DMS153 treated with DMSO at 0.1 percent for 48 hours (cell line): ENCODE data around the gene SRRM5.
A peak's percentile ranks its signal among the peaks of the same experiment; 100 is the strongest.
"Not testable (repeated sequence)": the region's sequence is repeated elsewhere in the genome, so short reads cannot be mapped to it uniquely, and the experiment has no call there.

Experiments used
- DNase-seq: peaks from one replicate; lab custom pipeline; 2025; ENCODE audit not compliant: unreplicated experiment; lab: John Stamatoyannopoulos, UW

Gene SRRM5

DNA sequence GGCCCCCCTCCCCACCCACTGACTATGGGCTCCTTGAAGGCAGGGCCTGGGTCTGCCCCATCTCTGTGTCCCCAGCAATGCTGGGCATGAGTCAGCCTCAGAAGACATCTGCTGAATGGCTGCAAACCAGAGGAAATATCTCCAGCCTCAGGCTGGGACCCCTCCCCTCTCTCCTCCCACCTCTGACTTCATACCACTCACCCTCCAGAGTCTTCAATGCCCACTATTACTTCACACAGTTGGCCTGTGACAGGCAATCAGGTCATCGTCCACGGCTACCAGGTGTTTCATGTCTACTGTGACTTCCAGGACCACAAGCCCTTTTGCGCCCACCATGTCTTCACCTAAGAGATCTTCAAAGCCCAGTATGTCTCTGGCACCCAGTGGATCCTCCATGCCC lies at the start of gene SRRM5:
Gene SRRM5 (plus strand): TSS at position 301 of the 400 bp plus-strand sequence. CDS start 34 bp downstream, at position 335.
- DNase-seq: no peak

GRCh38 chr19:43562226-43562697 lies 49.6 kb upstream of the SRRM5 start:
- no peak for DNase-seq

- DNase-seq: peak; percentile 48
Observed at GRCh38 chr19:43562698-43563241, 49.1 kb upstream of the SRRM5 start.

GRCh38 chr19:43563816-43564457 lies 48.0 kb upstream of the SRRM5 start:
- DNase-seq: no peak

DNA sequence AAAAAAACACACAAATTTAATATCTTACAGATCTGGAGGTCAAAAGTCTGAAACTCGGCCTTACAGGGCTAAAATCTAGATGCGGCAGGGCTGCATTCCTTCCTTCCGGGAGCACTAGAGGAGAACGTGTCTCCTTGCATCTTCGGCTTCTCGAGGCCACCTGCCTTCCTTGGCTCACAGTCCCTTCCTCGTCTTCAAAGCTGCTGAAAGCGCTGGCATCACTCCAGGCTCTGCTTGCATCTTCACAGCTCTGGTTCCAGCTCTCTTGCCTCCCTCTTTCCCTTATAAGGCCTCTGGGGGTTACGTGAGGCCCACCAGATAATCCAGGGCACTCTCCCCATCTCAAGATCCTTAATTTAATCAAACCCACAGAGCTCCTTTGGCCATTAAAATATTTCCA lies 47.1 kb upstream of the SRRM5 start:
- no peak for DNase-seq

DNA sequence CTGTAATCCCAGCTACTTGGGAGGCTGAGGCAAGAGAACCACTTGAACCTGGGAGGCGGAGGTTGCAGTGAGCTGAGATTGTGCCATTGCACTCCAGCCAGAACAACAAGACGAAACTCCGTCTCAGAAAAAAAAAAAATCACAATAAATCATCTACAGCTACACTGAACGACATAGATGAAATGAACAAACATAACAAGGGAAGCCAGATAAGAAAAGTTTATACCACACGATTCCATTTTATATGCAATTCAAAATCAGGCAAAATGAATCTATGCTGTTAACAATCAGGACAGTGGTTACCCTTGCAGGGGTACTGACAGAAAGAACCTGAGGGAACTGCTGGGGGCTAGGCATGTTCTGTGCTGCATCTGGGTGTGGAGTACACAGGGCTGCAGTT lies 42.2 kb upstream of the SRRM5 start:
- DNase-seq: no peak

- no peak for DNase-seq
Observed at GRCh38 chr19:43570174-43570791, 41.6 kb upstream of the SRRM5 start.

GRCh38 chr19:43572171-43572588 lies 39.7 kb upstream of the SRRM5 start:
- peak; percentile 84 for DNase-seq

GRCh38 chr19:43574424-43575155 lies 37.3 kb upstream of the SRRM5 start:
- DNase-seq: no peak

GRCh38 chr19:43575156-43575950 lies 36.5 kb upstream of the SRRM5 start, which contains the start of the genes PINLYP and XRCC1:
TSS of gene PINLYP (plus strand) at chr19:43575801. CDS start at chr19:43577192, 1,391 bp downstream.
TSS of gene XRCC1 (minus strand) at chr19:43575527. CDS start at chr19:43575458, 69 bp downstream.
- peak; percentile 96 for DNase-seq

DNA sequence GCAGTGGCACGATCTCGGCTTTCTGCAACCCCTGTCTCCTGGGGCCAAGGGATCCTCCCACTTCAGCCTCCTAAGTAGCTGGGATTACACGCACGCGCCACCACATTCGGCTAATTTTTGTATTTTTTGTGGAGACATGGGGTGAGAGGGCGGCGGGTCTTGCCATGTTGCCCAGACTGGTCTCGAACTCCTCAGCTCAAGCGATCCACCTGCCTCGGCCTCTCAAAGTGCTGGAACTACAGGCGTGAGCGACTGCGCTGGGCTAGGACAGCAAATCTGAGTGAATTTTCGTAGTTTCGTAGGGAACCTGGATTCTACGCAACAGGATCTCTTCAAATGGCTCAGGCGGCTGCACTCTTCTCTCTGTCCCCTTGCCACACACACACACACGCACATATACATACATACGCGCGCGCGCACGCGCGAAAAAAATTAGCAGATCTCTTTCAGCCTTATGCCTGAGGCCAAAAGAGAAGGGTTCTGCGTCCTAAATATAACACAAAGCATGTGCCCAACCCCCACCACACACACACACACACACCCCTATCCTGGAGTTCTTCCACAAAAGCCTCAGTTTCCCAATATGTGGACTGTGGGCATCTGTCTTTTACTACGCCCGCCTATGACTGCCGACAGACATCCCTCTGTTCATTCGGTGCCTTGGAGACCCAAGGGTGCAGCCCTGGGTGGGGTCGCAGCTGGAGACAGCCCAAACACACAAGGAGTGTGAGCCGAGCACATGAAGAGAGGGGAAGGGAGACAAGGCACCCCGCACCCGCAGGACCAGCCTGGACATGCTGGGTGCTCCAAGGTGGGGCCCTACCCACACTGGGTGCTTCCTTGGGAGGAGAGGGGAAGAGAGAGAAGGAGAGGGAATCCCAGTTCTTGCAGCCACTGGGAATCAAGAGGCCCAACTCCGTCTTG lies 35.7 kb upstream of the SRRM5 start:
- no peak for DNase-seq

- DNase-seq: no peak
Observed at GRCh38 chr19:43578787-43579186, 33.1 kb upstream of the SRRM5 start.

GRCh38 chr19:43581467-43581866 lies 30.4 kb upstream of the SRRM5 start:
- DNase-seq: no peak

- DNase-seq: no peak
Observed at GRCh38 chr19:43582495-43582894, 29.4 kb upstream of the SRRM5 start.

GRCh38 chr19:43584484-43584883 lies 27.4 kb upstream of the SRRM5 start:
- no peak for DNase-seq

DNA sequence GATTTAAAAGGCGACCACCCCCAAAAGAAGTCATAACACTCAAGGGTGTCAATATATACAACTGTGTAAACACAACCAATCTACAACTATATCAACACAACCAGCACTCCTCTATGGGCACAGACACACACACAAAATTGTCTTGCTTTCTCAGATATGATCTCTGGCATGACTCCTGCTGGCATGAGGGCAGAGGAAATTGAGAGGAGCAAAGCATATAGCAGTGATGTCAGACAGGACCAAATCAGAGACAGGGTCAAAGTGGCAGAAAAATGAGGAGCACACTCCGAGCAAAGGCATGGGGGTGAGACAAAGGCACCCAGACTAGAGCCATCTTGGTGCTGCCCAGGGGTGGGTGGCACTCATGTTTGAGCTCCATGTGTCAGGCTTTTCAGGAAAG lies 25.5 kb upstream of the SRRM5 start:
- DNase-seq: no peak

DNA sequence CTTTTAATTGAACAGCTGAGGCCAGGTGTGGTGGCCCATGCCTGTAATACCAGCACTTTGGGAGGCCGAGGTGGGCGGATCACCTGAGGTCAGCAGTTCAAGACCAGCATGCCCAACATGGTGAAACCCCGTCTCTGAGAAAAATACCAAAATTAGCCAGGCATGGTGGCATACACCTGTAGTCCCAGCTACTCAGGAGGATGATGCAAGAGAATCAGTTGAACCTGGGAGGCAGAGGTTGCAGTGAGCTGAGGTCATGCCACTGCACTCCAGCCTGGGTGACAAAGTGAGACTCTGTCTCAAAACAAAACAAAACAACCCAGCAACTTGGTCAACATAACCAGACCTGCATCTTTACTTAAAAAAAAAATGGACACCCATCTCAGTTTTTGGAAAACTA lies 24.9 kb upstream of the SRRM5 start:
- not testable (repeated sequence) for DNase-seq

GRCh38 chr19:43589277-43589676 lies 22.6 kb upstream of the SRRM5 start:
- DNase-seq: no peak

DNA sequence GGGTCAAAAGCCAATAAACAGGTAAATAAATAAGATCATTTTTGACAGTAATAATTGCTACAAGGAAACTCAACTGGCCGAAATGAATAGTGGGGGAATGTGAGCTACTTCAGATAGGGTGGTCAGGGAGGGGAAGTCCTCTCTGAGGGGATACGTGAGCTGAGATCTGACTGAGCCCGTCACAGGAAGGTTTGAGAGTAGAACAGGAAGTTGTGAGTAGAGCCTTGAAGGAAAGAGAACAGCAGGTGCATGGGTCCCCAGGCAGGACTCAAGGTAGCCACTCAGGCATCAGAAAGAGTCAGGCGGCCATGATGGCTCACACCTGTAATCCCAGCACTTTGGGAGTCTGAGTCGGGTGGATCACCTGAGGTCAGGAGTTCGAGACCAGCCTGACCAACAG lies 22.2 kb upstream of the SRRM5 start:
- DNase-seq: no peak
